ENCODE measurements around the gene CGGBP1.

DNA sequence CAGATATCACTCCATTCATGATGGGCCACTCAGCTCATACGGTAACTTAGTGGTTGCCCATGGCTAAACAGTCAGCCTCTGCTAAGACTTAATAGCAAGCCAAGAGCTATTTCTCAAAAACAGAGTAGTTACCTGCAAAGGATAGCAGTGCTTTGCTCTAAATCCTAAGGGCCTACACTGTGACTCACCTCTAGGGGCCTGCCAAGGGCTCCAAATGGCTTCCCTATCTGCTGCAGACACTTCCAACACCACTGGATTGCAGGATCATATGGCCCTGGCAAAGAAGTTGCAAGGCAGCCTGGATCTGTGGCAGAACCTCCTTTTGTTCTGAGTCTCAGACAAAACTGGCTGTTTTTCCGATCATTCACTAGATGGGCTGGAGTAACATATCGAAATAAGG lies 17.8 kb downstream of the CGGBP1 start:
- TF ChIP-seq, protein P1, sequence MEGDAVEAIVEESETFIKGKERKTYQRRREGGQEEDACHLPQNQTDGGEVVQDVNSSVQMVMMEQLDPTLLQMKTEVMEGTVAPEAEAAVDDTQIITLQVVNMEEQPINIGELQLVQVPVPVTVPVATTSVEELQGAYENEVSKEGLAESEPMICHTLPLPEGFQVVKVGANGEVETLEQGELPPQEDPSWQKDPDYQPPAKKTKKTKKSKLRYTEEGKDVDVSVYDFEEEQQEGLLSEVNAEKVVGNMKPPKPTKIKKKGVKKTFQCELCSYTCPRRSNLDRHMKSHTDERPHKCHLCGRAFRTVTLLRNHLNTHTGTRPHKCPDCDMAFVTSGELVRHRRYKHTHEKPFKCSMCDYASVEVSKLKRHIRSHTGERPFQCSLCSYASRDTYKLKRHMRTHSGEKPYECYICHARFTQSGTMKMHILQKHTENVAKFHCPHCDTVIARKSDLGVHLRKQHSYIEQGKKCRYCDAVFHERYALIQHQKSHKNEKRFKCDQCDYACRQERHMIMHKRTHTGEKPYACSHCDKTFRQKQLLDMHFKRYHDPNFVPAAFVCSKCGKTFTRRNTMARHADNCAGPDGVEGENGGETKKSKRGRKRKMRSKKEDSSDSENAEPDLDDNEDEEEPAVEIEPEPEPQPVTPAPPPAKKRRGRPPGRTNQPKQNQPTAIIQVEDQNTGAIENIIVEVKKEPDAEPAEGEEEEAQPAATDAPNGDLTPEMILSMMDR (IDR thresholded peaks at IDR 0.05), result no peak
- no peak for TF ChIP-seq ZFX (IDR thresholded peaks at IDR 0.05; ENCODE audit: borderline replicate concordance)

Data from 22Rv1 (cell line).